Psoas muscle (tissue), 8 donors: Measurements from ENCODE around the gene ABI2. TPM values are rescaled to one million over a fixed set of nuclear protein-coding genes. Genes with fewer than 3 reads are reported as not detected.

ENCODE experiments used
- ATAC-seq, 4 donors: fragments of 200-7000 bp; cut with Tn5 transposase; one replicate each; pipeline ENCODE4 v1.9.1; 2020; ENCODE audit warnings: moderate library complexity in 3 of 4, mild to moderate bottlenecking in 2 of 4
- DNase-seq, 2 donors: peaks; one replicate each; pipeline ENCODE4 v3.0.0-alpha.2; 2020
- H3K27ac ChIP-seq: fragments of 200-600 bp; one replicate; pipeline ENCODE4 v1.8.0; 2022
- H3K27me3 ChIP-seq, 3 donors: fragments of 200-600 bp in 1 of 3; one replicate each; pipeline versions ENCODE4 v1.6.1 to v1.8.0; 2013 to 2022; ENCODE audit warnings: low read length in 2 of 3, mild to moderate bottlenecking in 2 of 3, moderate library complexity in 1 of 3; ENCODE audit not compliant: insufficient read depth in 3 of 3
- H3K36me3 ChIP-seq, 2 donors: fragments of 200-600 bp in 1 of 2; one replicate each; pipeline versions ENCODE4 v1.6.1 to v1.8.0; 2013 to 2022; ENCODE audit warnings: low read depth in 1 of 2, mild to moderate bottlenecking in 1 of 2, moderate library complexity in 1 of 2; ENCODE audit not compliant: insufficient read depth in 1 of 2
- H3K4me1 ChIP-seq: fragments of 200-600 bp; one replicate; pipeline ENCODE4 v1.8.0; 2022
- H3K4me3 ChIP-seq: fragments of 200-600 bp; one replicate; pipeline ENCODE4 v1.8.0; 2022; ENCODE audit warnings: mild to moderate bottlenecking
- H3K9me3 ChIP-seq: fragments of 200-600 bp; one replicate; pipeline ENCODE4 v1.8.0; 2022
- WGBS, 3 donors: extraction: QIAGEN DNeasy Blood & Tissue Kit; methylation state at CpG; one replicate each; pipeline versions ENCODE4 v1.1.6 to v1.1.7; 2013; 5-methylcytosine and 5-hydroxymethylcytosine counted together
- intact Hi-C, 2 donors: fragments of 100-400 bp; cut with DNase I; formaldehyde crosslinking; loops; one replicate each; pipeline versions ENCODE4 v1.11.0 to v1.14.2; 2022
- polyA plus RNA-seq, 3 donors: library from polyadenylated mRNA; stranded (reverse); fragments of 200-250 nt; gene quantifications; one replicate each; pipeline ENCODE4 v1.2.3, GENCODE V29; 2013
- total RNA-seq, 4 donors: library from RNA; stranded (reverse); fragmentation: NEBNext Ultra II Directional in 2 of 4; extraction: Animal tissue kit (Norgen Biotek cat#: 25700) in 2 of 4; gene quantifications; one replicate each; pipeline versions ENCODE4 v1.2.1 to v1.2.4, GENCODE V29; 2021 to 2023
- TF ChIP-seq, protein P1 (sequence below): fragments of 200-600 bp; IDR thresholded peaks from one replicate; pipeline ENCODE4 v1.8.0; 2022; ENCODE audit warnings: antibody characterized with exemption
- donor health status: healthy with polysubstance abuse.
- donor health status: DM: no; HTN: no; CAD: no; lungs with moderate emphysema.
- donor health status: Bipolar disorder and iron deficiency.
- donor health status: healthy.
- donor health status: DM: yes; HTN: yes; CAD: no.
- donor health status: DM: no; HTN: no; CAD: no.
- donor health status: DM: no; HTN: no; CAD: no.
- donor health status: DM: yes; HTN: yes; CAD: no.

The ABI2 gene
- total and polyA plus RNA-seq, 7 donors, result 7.5 to 16.9 (median 12.9) TPM

DNA sequence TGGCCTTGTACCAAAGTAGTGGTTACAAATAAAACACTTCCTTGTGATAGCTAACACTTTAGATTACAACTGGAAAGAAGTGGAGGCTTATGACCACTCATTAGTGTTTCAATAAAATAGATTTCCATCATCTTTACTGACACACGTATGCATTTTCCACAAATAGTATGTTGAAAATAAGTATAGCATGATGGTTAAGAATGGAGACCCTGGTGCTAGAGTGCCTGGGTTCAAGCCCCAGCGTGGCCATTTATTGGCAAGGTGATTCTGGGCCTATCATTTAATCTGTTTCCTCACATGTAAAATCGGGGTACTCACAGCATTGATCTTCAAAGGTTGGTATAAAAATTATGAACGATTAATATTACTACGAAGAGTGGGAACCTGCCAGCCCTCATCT lies 152.4 kb downstream of the ABI2 start:
- peaks cover 10 to 18% of the 10 kb centered on the region in 2 donors for H3K36me3 ChIP-seq
- no peak overlapping the region for H3K27ac ChIP-seq
- intact Hi-C loops, result loop anchor here in 1 of 2 donors (5.0 to 10.0 kb wide), 3 partner anchors 172 to 432 kb away; no protein-coding TSS in a partner anchor
- ATAC-seq (no peak), DNase-seq (no peak)
- TF ChIP-seq, protein P1, sequence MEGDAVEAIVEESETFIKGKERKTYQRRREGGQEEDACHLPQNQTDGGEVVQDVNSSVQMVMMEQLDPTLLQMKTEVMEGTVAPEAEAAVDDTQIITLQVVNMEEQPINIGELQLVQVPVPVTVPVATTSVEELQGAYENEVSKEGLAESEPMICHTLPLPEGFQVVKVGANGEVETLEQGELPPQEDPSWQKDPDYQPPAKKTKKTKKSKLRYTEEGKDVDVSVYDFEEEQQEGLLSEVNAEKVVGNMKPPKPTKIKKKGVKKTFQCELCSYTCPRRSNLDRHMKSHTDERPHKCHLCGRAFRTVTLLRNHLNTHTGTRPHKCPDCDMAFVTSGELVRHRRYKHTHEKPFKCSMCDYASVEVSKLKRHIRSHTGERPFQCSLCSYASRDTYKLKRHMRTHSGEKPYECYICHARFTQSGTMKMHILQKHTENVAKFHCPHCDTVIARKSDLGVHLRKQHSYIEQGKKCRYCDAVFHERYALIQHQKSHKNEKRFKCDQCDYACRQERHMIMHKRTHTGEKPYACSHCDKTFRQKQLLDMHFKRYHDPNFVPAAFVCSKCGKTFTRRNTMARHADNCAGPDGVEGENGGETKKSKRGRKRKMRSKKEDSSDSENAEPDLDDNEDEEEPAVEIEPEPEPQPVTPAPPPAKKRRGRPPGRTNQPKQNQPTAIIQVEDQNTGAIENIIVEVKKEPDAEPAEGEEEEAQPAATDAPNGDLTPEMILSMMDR, result no peak
- WGBS, 3 donors, result 92 to 94% (median 92%) methylated on average over 5 of the region's 5 CpGs
- no peak overlapping the region for H3K4me3 ChIP-seq
- no peaks in the 10 kb centered on the region for H3K27me3 ChIP-seq
- no peaks in the 10 kb centered on the region for H3K9me3 ChIP-seq
- no peaks in the 10 kb centered on the region for H3K4me1 ChIP-seq

- Histone ChIP-seq H3K4me1 (no peaks in the 10 kb centered on the region), H3K27me3 (no peaks in the 10 kb centered on the region), H3K27ac (no peak overlapping the region), H3K9me3 (no peaks in the 10 kb centered on the region), H3K36me3 (peaks cover 10 to 25% of the 10 kb centered on the region in 2 donors), H3K4me3 (no peak overlapping the region)
- TF ChIP-seq, protein P1, result peak; percentile 72
- no peak for DNase-seq
- 51 to 57% (median 52%) methylated on average over 8 of the region's 8 CpGs for WGBS, 3 donors
- intact Hi-C loops, result loop anchor here (2.0 to 10.0 kb wide), 5 partner anchors 166 to 428 kb away; no protein-coding TSS in a partner anchor
- peak; percentile 84 to 97 (median 88) for ATAC-seq
These were observed 156.3 kb downstream of the ABI2 start for GRCh38 chr2:203484266-203485112.

DNA sequence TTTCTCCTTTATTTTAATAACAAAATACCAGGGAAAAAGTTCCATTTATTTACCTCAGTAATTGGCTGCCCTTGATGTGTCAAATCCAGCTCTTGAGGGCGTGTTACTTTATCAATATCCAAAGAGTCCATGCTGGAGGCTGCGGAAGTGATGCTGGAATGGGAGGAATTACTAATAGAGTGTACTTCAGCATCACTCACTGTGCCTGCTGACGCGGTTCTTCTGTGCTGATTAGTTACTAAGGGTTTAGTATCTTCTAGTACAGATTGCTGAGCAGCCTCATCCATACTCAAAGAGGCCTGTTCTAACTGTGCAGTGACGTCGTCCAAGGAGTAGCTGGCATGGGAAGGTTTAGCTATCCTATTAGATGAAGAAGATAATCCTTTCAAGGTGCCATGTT lies 161.3 kb downstream of the ABI2 start:
- TF ChIP-seq, protein P1, result no peak
- intact Hi-C loops, result loop anchor here in 1 of 2 donors (10.0 kb wide), 1 partner anchor 325 kb away; no protein-coding TSS in a partner anchor
- peaks cover 6 to 60% of the 10 kb centered on the region in 2 donors for H3K36me3 ChIP-seq

DNA sequence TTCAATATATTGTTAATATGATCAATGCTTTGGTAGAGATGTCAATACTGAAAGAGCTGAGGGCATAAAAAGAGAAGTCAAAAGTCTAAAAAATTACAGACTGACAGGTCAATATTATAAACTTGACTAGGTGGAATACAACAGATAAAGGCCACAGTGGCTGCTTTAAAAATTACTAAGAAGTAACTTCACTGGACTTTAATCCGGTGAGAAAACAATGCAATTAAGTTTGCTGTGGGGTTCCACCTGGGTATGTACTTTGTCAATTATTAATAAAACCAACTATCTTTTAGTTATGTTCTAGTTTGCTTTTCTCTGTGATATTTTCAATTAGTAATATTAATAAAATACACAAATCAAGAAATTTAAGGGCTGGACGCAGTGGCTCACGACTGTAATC lies 162.2 kb downstream of the ABI2 start:
- Histone ChIP-seq H3K4me1 (no peaks in the 10 kb centered on the region), H3K4me3 (no peak overlapping the region), H3K36me3 (peaks cover 0 to 68% of the 10 kb centered on the region in 2 donors), H3K27ac (no peak overlapping the region), H3K9me3 (no peaks in the 10 kb centered on the region), H3K27me3 (no peaks in the 10 kb centered on the region)
- TF ChIP-seq, protein P1, result no peak
- intact Hi-C loops, result no loop called here
- WGBS, 3 donors, result 90 to 99% (median 92%) methylated on average over 3 of the region's 3 CpGs
- ATAC-seq, result no peak
- DNase-seq, result no peak

More for the DNA sequence above, 161.3 kb downstream of the ABI2 start:
- Histone ChIP-seq H3K27me3 (no peaks in the 10 kb centered on the region), H3K4me3 (no peak overlapping the region), H3K27ac (no peak overlapping the region), H3K9me3 (no peaks in the 10 kb centered on the region), H3K4me1 (no peaks in the 10 kb centered on the region)
- DNase-seq (no peak), ATAC-seq (no peak)
- 85 to 93% (median 88%) methylated on average over 6 of the region's 6 CpGs for WGBS, 3 donors
